GM18508 (cell line): ENCODE measurements around the gene RGS2.

Experiments
- ATAC-seq: cut with Tn5 transposase; IDR thresholded peaks from one replicate; pipeline ENCODE4 v1.9.1; 2021; ENCODE audit warnings: moderate number of reproducible peaks; ENCODE audit not compliant: insufficient read depth, unreplicated experiment

The RGS2 gene

GRCh38 chr1:192808518-192809306 lies at the start of gene RGS2:
Gene RGS2 (plus strand): TSS chr1:192809039. CDS start chr1:192809072, 33 bp downstream.
- ATAC-seq: peak; percentile 48

- no peak for ATAC-seq
These were observed 49.7 kb upstream of the RGS2 start for GRCh38 chr1:192759104-192759503.

GRCh38 chr1:192762265-192762664 lies 46.6 kb upstream of the RGS2 start:
- ATAC-seq: no peak

GRCh38 chr1:192763243-192763642 lies 45.6 kb upstream of the RGS2 start:
- no peak for ATAC-seq

GRCh38 chr1:192763756-192764155 lies 45.1 kb upstream of the RGS2 start:
- ATAC-seq: no peak

GRCh38 chr1:192764675-192765074 lies 44.2 kb upstream of the RGS2 start:
- no peak for ATAC-seq

- ATAC-seq: no peak
These were observed 42.7 kb upstream of the RGS2 start for GRCh38 chr1:192766009-192766625.

- ATAC-seq: no peak
These were observed 42.0 kb upstream of the RGS2 start for GRCh38 chr1:192766876-192767275.

GRCh38 chr1:192767798-192768197 lies 41.0 kb upstream of the RGS2 start:
- ATAC-seq: no peak

- ATAC-seq: no peak
These were observed 40.4 kb upstream of the RGS2 start for GRCh38 chr1:192768463-192768862.

- ATAC-seq: no peak
These were observed 37.5 kb upstream of the RGS2 start for GRCh38 chr1:192771341-192771740.

GRCh38 chr1:192775631-192776030 lies 33.2 kb upstream of the RGS2 start:
- no peak for ATAC-seq

GRCh38 chr1:192776206-192776605 lies 32.6 kb upstream of the RGS2 start:
- ATAC-seq: no peak

GRCh38 chr1:192776998-192777397 lies 31.8 kb upstream of the RGS2 start:
- ATAC-seq: no peak

- no peak for ATAC-seq
These were observed 25.0 kb upstream of the RGS2 start for GRCh38 chr1:192783791-192784190.

- ATAC-seq: no peak
These were observed 24.4 kb upstream of the RGS2 start for GRCh38 chr1:192784397-192784796.

- ATAC-seq: no peak
These were observed 22.3 kb upstream of the RGS2 start for GRCh38 chr1:192786576-192786975.

- no peak for ATAC-seq
These were observed 20.8 kb upstream of the RGS2 start for GRCh38 chr1:192787914-192788585.

- ATAC-seq: no peak
These were observed 19.0 kb upstream of the RGS2 start for GRCh38 chr1:192789871-192790270.

- no peak for ATAC-seq
These were observed 16.2 kb upstream of the RGS2 start for GRCh38 chr1:192792628-192793027.

GRCh38 chr1:192793983-192794767 lies 14.7 kb upstream of the RGS2 start:
- ATAC-seq: no peak
